Kidney epithelial cell (primary cell): ENCODE measurements around the gene MEIOSIN. TPM values are rescaled to one million over a fixed set of nuclear protein-coding genes. Genes with fewer than 3 reads are reported as not detected.
A peak's percentile ranks its signal among the peaks of the same experiment; 100 is the strongest.

ENCODE experiments used
- DNase-seq: peaks from one replicate; pipeline ENCODE4 v3.0.0-alpha.2; 2010; ENCODE audit warnings: low read depth
- H3K27me3 ChIP-seq: 2 replicates; pipeline ENCODE4 v1.6.0; 2011; ENCODE audit warnings: low read length; ENCODE audit not compliant: control insufficient read depth, insufficient read depth
- H3K36me3 ChIP-seq: 2 replicates; pipeline ENCODE4 v1.5.1; 2011; ENCODE audit warnings: low read length; ENCODE audit not compliant: control insufficient read depth, insufficient read depth
- H3K4me3 ChIP-seq: 2 replicates; pipeline ENCODE4 v1.5.1; 2011; ENCODE audit warnings: low read depth, mild to moderate bottlenecking, control low read depth, low read length
- CTCF ChIP-seq: IDR thresholded peaks from 2 replicates; pipeline ENCODE4 v1.5.1; 2011; ENCODE audit warnings: mild to moderate bottlenecking, moderate library complexity, low read length, control low read depth, inconsistent platforms; ENCODE audit not compliant: insufficient read depth, poor library complexity, severe bottlenecking
- total RNA-seq: library from RNA; depleted of rRNA; stranded (reverse); fragments of >200 nt; gene quantifications from 2 replicates; pipeline ENCODE4 v1.2.3, GENCODE V29; 2015

The MEIOSIN gene
- total RNA-seq, 1 donor from 2014 or later, result not detected

- H3K4me3 ChIP-seq, result peak within 1 kb of the TSS; percentile 81
- peak; percentile 77 for DNase-seq
- TF ChIP-seq CTCF, result no peak
- peaks cover 1% of the 10 kb centered on the region for H3K36me3 ChIP-seq
- no peaks in the 10 kb centered on the region for H3K27me3 ChIP-seq
Measured at GRCh38 chr19:45768984-45769782, 35.9 kb downstream of the MEIOSIN start, which contains the start of gene SIX5. TSS of gene SIX5 (minus strand) at chr19:45769252. CDS start at chr19:45768844, 408 bp downstream.

GRCh38 chr19:45769821-45770191, 36.6 kb downstream of the MEIOSIN start:
- Histone ChIP-seq H3K36me3 (peaks cover 1% of the 10 kb centered on the region), H3K27me3 (no peaks in the 10 kb centered on the region), H3K4me3 (peak overlapping the region; percentile 43)
- no peak for TF ChIP-seq CTCF
- no peak for DNase-seq

- Histone ChIP-seq H3K27me3 (no peaks in the 10 kb centered on the region), H3K4me3 (peak overlapping the region; percentile 43), H3K36me3 (peaks cover 1% of the 10 kb centered on the region)
- peak; percentile 91 for DNase-seq
- peak; percentile 90 for TF ChIP-seq CTCF
Measured at GRCh38 chr19:45770192-45771101, 37.2 kb downstream of the MEIOSIN start.

GRCh38 chr19:45771311-45771933, 38.2 kb downstream of the MEIOSIN start:
- no peak for DNase-seq
- Histone ChIP-seq H3K36me3 (peaks cover 1% of the 10 kb centered on the region), H3K27me3 (no peaks in the 10 kb centered on the region), H3K4me3 (no peak overlapping the region)
- TF ChIP-seq CTCF, result peak; percentile 2

- DNase-seq, result no peak
- Histone ChIP-seq H3K36me3 (peaks cover 5% of the 10 kb centered on the region), H3K4me3 (no peak overlapping the region), H3K27me3 (no peaks in the 10 kb centered on the region)
- TF ChIP-seq CTCF, result no peak
Measured at GRCh38 chr19:45772130-45772840, 39.0 kb downstream of the MEIOSIN start.
